ENCODE data around the gene FAM151A. TPM values are rescaled to one million over a fixed set of nuclear protein-coding genes. Genes with fewer than 3 reads are reported as not detected.

FAM151A gene
- polyA plus RNA-seq, 3 donors = 23.1 to 38.1 (median 32.5) TPM

GRCh38 chr1:54609301-54609921, 13.9 kb downstream of the FAM151A start:
- no peak for DNase-seq (ENCODE audit: extremely low read depth in 1 of 11, low read depth in 9 of 11, low spot score in 4 of 11)

- DNase-seq (ENCODE audit: extremely low read depth in 1 of 11, low read depth in 9 of 11, low spot score in 4 of 11) = no peak
Measured at GRCh38 chr1:54608566-54609230, 14.6 kb downstream of the FAM151A start.

DNA sequence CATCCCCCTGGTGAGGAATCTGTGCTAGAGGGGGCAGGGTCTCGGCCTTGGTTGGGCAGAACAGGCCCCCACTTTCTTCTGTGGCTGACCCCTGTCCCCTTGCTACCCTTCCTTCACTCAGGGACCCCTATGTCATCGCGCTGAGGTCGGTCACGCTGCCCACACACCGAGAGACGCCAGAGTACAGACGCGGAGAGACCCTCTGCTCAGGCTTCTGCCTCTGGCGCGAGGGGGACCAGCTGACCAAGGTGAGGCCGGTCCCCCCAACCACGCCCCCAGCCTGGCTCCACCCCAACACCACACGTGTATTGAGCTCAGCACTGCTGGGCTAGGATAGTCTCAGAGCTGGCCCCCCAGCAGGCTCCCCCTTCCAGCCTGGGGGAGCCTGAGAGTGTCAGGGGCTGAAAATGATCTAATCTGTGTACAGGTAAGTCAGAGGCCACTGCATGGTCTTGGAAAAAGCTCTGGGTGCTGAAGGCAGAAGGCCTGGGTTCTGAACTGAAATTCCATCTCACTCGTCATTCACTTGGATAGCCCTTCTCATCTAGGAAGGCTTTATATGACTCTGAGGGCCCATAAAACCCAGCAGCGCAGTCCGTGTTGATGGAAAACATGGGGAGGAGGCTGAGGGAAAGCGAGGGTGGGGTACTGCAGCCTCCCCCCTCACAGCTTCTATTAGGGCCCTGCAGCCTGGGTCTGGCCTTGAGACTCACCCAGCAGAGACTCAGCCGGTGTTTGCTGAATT, 15.3 kb downstream of the FAM151A start:
- no peak for DNase-seq (ENCODE audit: extremely low read depth in 1 of 11, low read depth in 9 of 11, low spot score in 4 of 11)

- DNase-seq (ENCODE audit: extremely low read depth in 1 of 11, low read depth in 9 of 11, low spot score in 4 of 11) = no peak
Measured at GRCh38 chr1:54606990-54607325, 16.4 kb downstream of the FAM151A start.

- DNase-seq (ENCODE audit: extremely low read depth in 1 of 11, low read depth in 9 of 11, low spot score in 4 of 11) = no peak
Measured at GRCh38 chr1:54606096-54606989, 17.0 kb downstream of the FAM151A start.

DNA sequence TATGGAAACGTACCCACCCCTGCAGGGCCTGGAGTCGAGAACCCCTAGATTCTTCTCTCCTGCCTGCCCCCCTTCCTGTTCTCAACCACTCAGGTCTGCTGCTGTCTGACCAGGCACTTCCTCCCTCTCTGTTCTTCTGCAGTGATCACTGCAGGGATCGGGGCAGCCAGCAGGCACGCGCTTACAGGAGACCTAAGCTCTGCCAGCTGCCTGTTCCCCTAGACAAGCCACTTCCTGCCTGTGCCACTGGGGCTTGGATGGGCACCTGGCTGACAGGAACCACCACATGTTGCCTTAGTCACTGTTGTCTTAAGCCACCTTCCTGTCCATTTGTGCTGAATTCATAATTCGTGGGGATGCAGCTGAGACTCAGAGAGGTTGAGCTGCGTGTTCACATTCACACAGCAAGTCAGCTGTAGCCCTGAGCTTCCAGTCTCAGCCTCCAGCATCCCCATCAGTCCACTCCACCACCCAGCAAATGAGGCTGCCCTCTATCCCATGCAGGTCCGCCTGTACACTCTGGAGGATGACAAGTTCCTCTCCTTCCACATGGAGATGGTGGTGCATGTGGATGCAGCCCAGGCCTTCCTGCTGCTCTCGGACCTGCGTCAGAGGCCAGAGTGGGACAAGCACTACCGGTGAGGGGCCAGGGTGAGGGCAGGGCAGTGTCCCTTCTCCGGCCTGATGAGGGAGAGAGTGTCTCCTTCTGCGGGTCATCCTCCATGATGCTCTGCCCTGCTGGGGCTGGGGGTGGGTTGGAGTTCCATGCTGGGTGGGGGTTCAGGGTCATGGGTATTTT, 18.6 kb downstream of the FAM151A start:
- no peak for DNase-seq (ENCODE audit: extremely low read depth in 1 of 11, low read depth in 9 of 11, low spot score in 4 of 11)

DNA sequence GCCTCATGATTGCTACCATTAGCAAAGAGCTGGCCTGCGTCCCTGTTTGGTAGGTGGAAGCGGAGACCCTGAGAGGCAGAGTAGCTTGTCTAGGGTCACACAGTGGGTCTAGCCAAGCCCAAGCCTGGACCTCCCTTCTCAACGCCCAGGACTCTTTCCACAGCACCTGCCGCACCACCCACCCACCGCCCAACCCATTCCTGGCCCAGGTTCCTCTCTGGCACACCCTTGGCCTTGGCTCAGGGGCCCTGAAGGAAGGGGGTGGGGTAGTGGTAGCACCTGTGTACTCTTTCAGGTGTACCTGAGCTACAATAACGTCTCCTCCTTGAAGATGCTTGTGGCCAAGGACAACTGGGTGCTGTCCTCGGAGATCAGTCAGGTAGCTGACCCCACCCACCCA, 19.3 kb downstream of the FAM151A start:
- no peak for DNase-seq (ENCODE audit: extremely low read depth in 1 of 11, low read depth in 9 of 11, low spot score in 4 of 11)

DNA sequence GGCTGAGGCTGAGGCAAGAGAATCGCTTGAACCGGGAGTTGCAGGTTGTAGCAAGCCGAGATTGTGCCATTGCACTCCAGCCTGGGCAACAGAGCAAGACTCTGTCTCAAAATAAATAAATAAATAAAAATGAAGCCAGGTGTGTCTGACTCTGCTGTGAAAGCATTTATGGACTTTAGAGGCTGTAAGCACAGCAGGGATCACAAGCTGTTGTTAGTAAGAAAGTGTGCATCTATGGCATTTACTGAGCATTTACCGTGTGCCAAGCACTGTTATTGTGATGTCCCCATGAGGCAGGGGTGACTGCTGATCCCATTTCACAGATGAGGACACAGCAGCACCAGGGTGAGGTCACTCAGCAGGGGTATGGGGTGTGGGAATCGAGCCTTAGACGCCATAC, 20.1 kb downstream of the FAM151A start:
- DNase-seq (ENCODE audit: extremely low read depth in 1 of 11, low read depth in 9 of 11, low spot score in 4 of 11) = no peak

- DNase-seq (ENCODE audit: extremely low read depth in 1 of 11, low read depth in 9 of 11, low spot score in 4 of 11) = no peak
Measured at GRCh38 chr1:54602554-54602953, 20.8 kb downstream of the FAM151A start.

GRCh38 chr1:54601730-54602129, 21.6 kb downstream of the FAM151A start:
- no peak for DNase-seq (ENCODE audit: extremely low read depth in 1 of 11, low read depth in 9 of 11, low spot score in 4 of 11)

DNA sequence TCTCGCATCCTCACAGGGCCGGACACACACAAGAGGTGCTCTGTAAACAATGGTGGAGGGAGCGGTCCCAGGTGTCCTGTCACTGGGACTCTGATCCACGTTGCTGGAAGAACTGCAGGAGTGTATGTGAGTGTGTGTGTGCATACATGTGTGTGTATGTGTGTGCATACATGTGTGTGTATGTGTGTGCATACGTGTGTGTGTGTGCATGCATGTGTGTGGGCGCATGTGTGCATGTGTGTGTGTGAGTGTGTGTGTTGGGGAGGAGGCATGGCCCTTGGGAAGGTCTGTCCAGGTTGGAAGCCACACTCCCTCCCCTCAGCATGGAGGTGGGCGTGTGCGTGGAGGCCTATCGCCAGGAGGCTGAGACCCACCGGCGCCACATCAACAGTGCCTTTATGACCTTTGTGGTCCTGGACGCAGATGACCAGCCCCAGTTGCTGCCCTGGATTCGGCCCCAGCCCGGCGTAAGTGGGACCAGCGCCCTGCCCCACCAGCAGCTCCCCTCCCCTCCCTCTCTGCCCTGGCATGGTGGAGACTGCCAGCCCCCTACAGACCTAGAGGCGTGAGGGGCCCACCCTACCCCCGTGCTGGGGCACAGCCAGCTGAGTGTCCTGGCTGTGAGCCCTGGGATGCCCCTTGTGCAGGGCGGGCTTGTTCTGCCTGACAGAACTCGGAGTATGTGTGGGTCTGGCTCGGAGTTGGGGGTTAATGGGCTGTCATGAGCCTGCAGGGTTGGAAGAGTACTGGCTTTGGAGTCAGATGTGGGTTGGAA, 22.2 kb downstream of the FAM151A start:
- peak in 6 of 11 donors; percentile 34 to 59 (median 46) for DNase-seq (ENCODE audit: extremely low read depth in 1 of 11, low read depth in 9 of 11, low spot score in 4 of 11)

DNA sequence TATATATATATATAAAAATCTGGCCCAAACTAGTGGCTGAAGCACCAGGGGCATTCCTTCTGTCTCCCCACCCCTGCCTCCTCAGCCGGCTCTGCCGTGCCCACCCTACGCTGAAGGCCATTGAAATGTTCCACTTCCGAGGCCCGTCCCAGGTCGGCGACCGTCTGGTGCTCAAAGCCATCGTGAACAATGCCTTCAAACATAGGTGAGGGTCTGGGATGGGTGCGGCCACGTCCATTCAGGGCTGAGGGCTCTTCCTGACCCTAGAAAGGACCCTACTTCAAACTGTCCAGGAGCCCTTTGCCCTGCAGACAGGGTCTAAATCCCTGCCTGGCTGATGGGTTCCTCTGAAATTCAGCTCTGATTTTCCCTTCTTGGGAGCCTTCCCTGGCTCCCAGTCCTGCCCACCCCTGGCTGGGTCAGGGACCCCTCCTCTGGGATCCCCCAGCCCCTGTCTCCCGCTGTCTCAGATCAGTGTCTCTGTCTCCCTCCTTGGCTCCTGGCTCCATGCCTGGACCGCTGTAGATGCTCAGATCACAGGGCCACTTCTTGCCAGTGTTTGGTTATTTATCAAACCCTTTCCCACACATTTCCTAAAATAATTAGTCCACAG, 24.0 kb downstream of the FAM151A start:
- no peak for DNase-seq (ENCODE audit: extremely low read depth in 1 of 11, low read depth in 9 of 11, low spot score in 4 of 11)

- DNase-seq (ENCODE audit: extremely low read depth in 1 of 11, low read depth in 9 of 11, low spot score in 4 of 11) = no peak
Measured at GRCh38 chr1:54597455-54598030, 25.8 kb downstream of the FAM151A start.

DNA sequence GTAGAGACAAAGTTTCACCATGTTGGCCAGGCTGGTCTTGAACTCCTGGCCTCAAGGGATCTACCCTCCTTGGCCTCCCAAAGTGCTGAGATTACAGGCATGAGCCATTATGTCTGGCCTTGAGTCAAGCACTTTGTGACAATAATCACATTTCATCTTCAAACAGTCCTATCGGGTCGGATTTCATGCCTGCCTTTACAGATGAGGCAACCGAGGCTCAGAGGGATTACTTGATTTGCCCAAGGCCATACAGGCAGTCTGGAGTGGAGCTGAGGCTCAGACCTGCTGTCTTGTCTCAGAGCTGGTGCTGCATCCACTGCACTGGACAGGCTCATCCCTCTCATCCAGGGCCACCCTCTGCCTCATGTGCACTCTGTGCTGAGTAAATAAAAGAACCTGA, 26.6 kb downstream of the FAM151A start:
- DNase-seq (ENCODE audit: extremely low read depth in 1 of 11, low read depth in 9 of 11, low spot score in 4 of 11) = no peak

- no peak for DNase-seq (ENCODE audit: extremely low read depth in 1 of 11, low read depth in 9 of 11, low spot score in 4 of 11)
Measured at GRCh38 chr1:54595956-54596498, 27.3 kb downstream of the FAM151A start.

DNA sequence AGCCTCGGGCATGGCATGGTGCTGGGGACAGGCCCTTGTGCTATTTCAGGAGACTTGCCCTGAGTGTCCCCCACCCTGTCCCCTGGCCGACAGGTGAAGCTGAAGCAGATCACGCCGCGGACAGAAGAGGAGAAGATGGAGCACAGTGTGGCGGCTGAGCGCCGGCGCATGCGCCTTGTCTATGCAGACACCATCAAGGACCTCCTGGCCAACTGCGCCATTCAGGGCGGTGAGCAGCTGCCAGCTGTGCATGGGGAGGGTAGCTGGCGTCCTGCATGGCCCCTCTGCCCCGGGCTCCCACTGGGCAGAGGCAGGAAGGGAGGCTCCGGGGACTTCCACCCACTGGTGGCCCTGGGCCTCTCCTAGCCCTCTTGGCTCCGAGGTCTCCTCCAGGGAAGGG, 28.9 kb downstream of the FAM151A start:
- no peak for DNase-seq (ENCODE audit: extremely low read depth in 1 of 11, low read depth in 9 of 11, low spot score in 4 of 11)

DNA sequence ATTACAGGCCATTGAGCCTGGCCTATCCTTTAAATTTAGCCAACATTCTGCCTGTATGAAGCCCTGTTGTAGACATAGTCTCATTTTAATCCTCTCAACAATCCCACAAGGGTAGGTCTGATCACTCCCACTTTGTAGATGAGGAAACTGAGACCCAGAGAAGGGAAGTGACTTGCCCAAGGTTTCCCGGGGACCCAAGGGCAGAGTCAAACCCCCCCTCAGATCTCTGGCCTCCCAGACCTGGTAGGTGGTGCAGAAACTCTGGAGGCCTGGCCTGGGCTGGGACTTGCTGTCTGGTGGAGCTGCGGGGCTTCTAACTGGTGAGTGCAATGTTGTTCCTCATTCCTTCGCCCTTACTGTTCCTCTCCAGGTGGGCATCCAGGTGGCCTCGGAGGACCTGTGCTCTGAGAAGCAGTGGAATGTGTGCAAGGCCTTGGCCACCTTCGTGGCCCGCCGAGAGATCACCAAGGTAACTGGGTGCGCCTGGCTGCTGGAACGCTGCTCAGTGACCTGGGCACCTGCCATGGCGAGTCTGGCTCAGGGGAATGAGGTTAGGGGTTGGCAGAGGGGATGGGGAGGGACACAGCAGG, 29.7 kb downstream of the FAM151A start:
- no peak for DNase-seq (ENCODE audit: extremely low read depth in 1 of 11, low read depth in 9 of 11, low spot score in 4 of 11)

Data from renal cortex interstitium (tissue), 11 donors.